Neuronal stem cell (in vitro differentiated cells): ENCODE measurements around the gene POU2AF2.
"Not testable (repeated sequence)": the region's sequence is repeated elsewhere in the genome, so short reads cannot be mapped to it uniquely, and the experiment has no call there.

ENCODE experiments used
- DNase-seq: peaks from one replicate; pipeline ENCODE4 v3.0.0-alpha.2; 2013; ENCODE audit warnings: low spot score
- H2AFZ ChIP-seq: one replicate; pipeline ENCODE4 v1.6.1; 2013; ENCODE audit warnings: mild to moderate bottlenecking, low read length, inconsistent platforms
- H2AK5ac ChIP-seq: 2 replicates; pipeline ENCODE4 v1.6.1; 2013; ENCODE audit warnings: low read depth, mild to moderate bottlenecking, inconsistent platforms, low read length, moderate library complexity, mixed read lengths
- H2BK120ac ChIP-seq: 2 replicates; pipeline ENCODE4 v1.6.1; 2013; ENCODE audit warnings: low read depth, mild to moderate bottlenecking, inconsistent platforms, low read length, moderate library complexity, mixed read lengths
- H2BK12ac ChIP-seq: one replicate; pipeline ENCODE4 v1.6.1; 2013; ENCODE audit warnings: low read length, inconsistent platforms
- H2BK15ac ChIP-seq: 2 replicates; pipeline ENCODE4 v1.6.1; 2013; ENCODE audit warnings: mild to moderate bottlenecking, low read length, inconsistent platforms, mixed read lengths
- H2BK5ac ChIP-seq: one replicate; pipeline ENCODE4 v1.6.1; 2013; ENCODE audit warnings: inconsistent platforms, mild to moderate bottlenecking, low read length, moderate library complexity
- H3K14ac ChIP-seq: one replicate; pipeline ENCODE4 v1.6.1; 2013; ENCODE audit warnings: low read length, inconsistent platforms
- H3K18ac ChIP-seq: 2 replicates; pipeline ENCODE4 v1.6.1; 2013; ENCODE audit warnings: low read length, inconsistent platforms
- H3K23ac ChIP-seq: 2 replicates; pipeline ENCODE4 v1.6.1; 2013; ENCODE audit warnings: low read depth, mild to moderate bottlenecking, mixed read lengths, low read length, inconsistent platforms; ENCODE audit not compliant: poor library complexity
- H3K27ac ChIP-seq: replicated peaks from 3 replicates; pipeline ENCODE4 v1.5.1; 2013; ENCODE audit warnings: low read length, inconsistent platforms
- H3K27me3 ChIP-seq, 3 experiments: 2 replicates each; pipeline ENCODE4 v1.6.1; 2013; ENCODE audit warnings: low read length in 3 of 3, mild to moderate bottlenecking in 2 of 3, inconsistent platforms in 1 of 3, low read depth in 1 of 3, mixed read lengths in 1 of 3, moderate library complexity in 1 of 3; ENCODE audit not compliant: control insufficient read depth in 3 of 3, insufficient read depth in 3 of 3
- H3K36me3 ChIP-seq, 2 donors: replicated peaks in 1 of 2; 2 replicates each; pipeline ENCODE4 v1.6.1; 2013; ENCODE audit warnings: low read length in 2 of 2; ENCODE audit not compliant: control insufficient read depth in 2 of 2, insufficient read depth in 2 of 2
- H3K4ac ChIP-seq: 2 replicates; pipeline ENCODE4 v1.6.1; 2013; ENCODE audit warnings: inconsistent platforms, mild to moderate bottlenecking, low read length, moderate library complexity
- H3K4me1 ChIP-seq, 2 donors: 1 replicate in 1 of 2; 2 replicates in 1 of 2; pipeline ENCODE4 v1.6.1; 2013; ENCODE audit warnings: low read length in 2 of 2, low read depth in 1 of 2; ENCODE audit not compliant: control insufficient read depth in 2 of 2, insufficient read depth in 1 of 2
- H3K4me2 ChIP-seq: one replicate; pipeline ENCODE4 v1.6.1; 2013; ENCODE audit warnings: mild to moderate bottlenecking, low read length, inconsistent platforms; ENCODE audit not compliant: insufficient read depth, poor library complexity, severe bottlenecking
- H3K4me3 ChIP-seq, 2 donors: 2 replicates each; pipeline ENCODE4 v1.5.1; 2013; ENCODE audit warnings: low read length in 2 of 2, mild to moderate bottlenecking in 2 of 2, inconsistent platforms in 1 of 2, moderate library complexity in 1 of 2
- H3K79me1 ChIP-seq: one replicate; pipeline ENCODE4 v1.6.1; 2013; ENCODE audit warnings: low read depth, mild to moderate bottlenecking, inconsistent platforms, low read length, moderate library complexity
- H3K9ac ChIP-seq: one replicate; pipeline ENCODE4 v1.6.1; 2013; ENCODE audit warnings: mild to moderate bottlenecking, low read depth, low read length, inconsistent platforms; ENCODE audit not compliant: poor library complexity
- H3K9me3 ChIP-seq, 2 donors: replicated peaks in 1 of 2; 2 replicates each; pipeline versions ENCODE3 to v1.6.1; 2013; ENCODE audit warnings: low read length in 2 of 2, mild to moderate bottlenecking in 2 of 2, inconsistent platforms in 1 of 2, low read depth in 1 of 2, mixed read lengths in 1 of 2, moderate library complexity in 1 of 2; ENCODE audit not compliant: control insufficient read depth in 2 of 2, insufficient read depth in 1 of 2
- H4K8ac ChIP-seq: one replicate; pipeline ENCODE4 v1.6.1; 2013; ENCODE audit warnings: low read depth, mild to moderate bottlenecking, inconsistent platforms, low read length, moderate library complexity
- H4K91ac ChIP-seq: one replicate; pipeline ENCODE4 v1.6.1; 2013; ENCODE audit warnings: low read length, low read depth, mild to moderate bottlenecking, inconsistent platforms; ENCODE audit not compliant: poor library complexity
- WGBS, 2 donors: extraction: QIAGEN DNeasy Blood & Tissue Kit; methylation state at CpG; one replicate each; pipeline ENCODE4 v1.1.7; 2013; ENCODE audit warnings: missing lambda C conversion rate in 2 of 2, mixed read lengths in 1 of 2; ENCODE audit not compliant: insufficient read length in 2 of 2, insufficient replicate concordance in 1 of 2; ENCODE audit errors: extremely low coverage in 2 of 2; 5-methylcytosine and 5-hydroxymethylcytosine counted together

POU2AF2 gene

GRCh38 chr11:111260811-111261210 lies 15.3 kb downstream of the POU2AF2 start:
- Histone ChIP-seq H2AK5ac (no peak overlapping the region), H2BK120ac (no peak overlapping the region), H3K9ac (no peak overlapping the region), H3K36me3 (no peaks in the 10 kb centered on the region), H2BK15ac (no peak overlapping the region), H2BK5ac (no peak overlapping the region), H3K4me3 (no peak overlapping the region), H2AFZ (no peak overlapping the region), H3K4me1 (no peaks in the 10 kb centered on the region), H2BK12ac (no peak overlapping the region), H3K4ac (no peak overlapping the region), H4K91ac (no peak overlapping the region), H3K23ac (no peak overlapping the region), H4K8ac (no peak overlapping the region), H3K18ac (no peak overlapping the region), H3K9me3 (no peaks in the 10 kb centered on the region), H3K14ac (no peak overlapping the region), H3K27me3 (no peaks in the 10 kb centered on the region), H3K27ac (no peak overlapping the region), H3K79me1 (no peaks in the 10 kb centered on the region), H3K4me2 (no peak overlapping the region)
- WGBS, 2 donors = no CpG with 5 or more reads among the region's 4 CpGs
- no peak for DNase-seq

- H2AFZ ChIP-seq = no peak overlapping the region
- H2BK120ac ChIP-seq = no peak overlapping the region
- H3K79me1 ChIP-seq = no peaks in the 10 kb centered on the region
- no peak overlapping the region for H2AK5ac ChIP-seq
- H2BK12ac ChIP-seq = no peak overlapping the region
- no peak overlapping the region for H4K91ac ChIP-seq
- no peak overlapping the region for H3K4me2 ChIP-seq
- no peak overlapping the region for H3K23ac ChIP-seq
- no peak for DNase-seq
- no peak overlapping the region for H2BK5ac ChIP-seq
- no peak overlapping the region for H2BK15ac ChIP-seq
- H3K27me3 ChIP-seq = no peaks in the 10 kb centered on the region
- no CpG with 5 or more reads among the region's 1 CpG for WGBS, 2 donors
- no peak overlapping the region for H3K4me3 ChIP-seq
- no peak overlapping the region for H3K14ac ChIP-seq
- H3K4ac ChIP-seq = no peak overlapping the region
- no peak overlapping the region for H3K9ac ChIP-seq
- no peaks in the 10 kb centered on the region for H3K36me3 ChIP-seq
- peaks cover 0 to 3% of the 10 kb centered on the region in 2 donors for H3K4me1 ChIP-seq
- H4K8ac ChIP-seq = no peak overlapping the region
- no peaks in the 10 kb centered on the region for H3K9me3 ChIP-seq
- H3K27ac ChIP-seq = no peak overlapping the region
- no peak overlapping the region for H3K18ac ChIP-seq
These were observed 19.1 kb downstream of the POU2AF2 start for GRCh38 chr11:111264646-111265045.

- H3K9me3 ChIP-seq = no peaks in the 10 kb centered on the region
- H2AFZ ChIP-seq = no peak overlapping the region
- no peak overlapping the region for H2AK5ac ChIP-seq
- no peak overlapping the region for H3K9ac ChIP-seq
- no peak overlapping the region for H3K4me2 ChIP-seq
- WGBS, 2 donors = no CpG with 5 or more reads among the region's 2 CpGs
- H3K23ac ChIP-seq = no peak overlapping the region
- DNase-seq = no peak
- H3K4ac ChIP-seq = no peak overlapping the region
- peaks cover 0 to 3% of the 10 kb centered on the region in 2 donors for H3K4me1 ChIP-seq
- no peak overlapping the region for H3K4me3 ChIP-seq
- H3K18ac ChIP-seq = no peak overlapping the region
- no peak overlapping the region for H2BK15ac ChIP-seq
- no peak overlapping the region for H2BK12ac ChIP-seq
- H4K91ac ChIP-seq = no peak overlapping the region
- H3K79me1 ChIP-seq = no peaks in the 10 kb centered on the region
- no peak overlapping the region for H3K14ac ChIP-seq
- H3K27me3 ChIP-seq = no peaks in the 10 kb centered on the region
- H3K36me3 ChIP-seq = no peaks in the 10 kb centered on the region
- no peak overlapping the region for H2BK5ac ChIP-seq
- H4K8ac ChIP-seq = no peak overlapping the region
- no peak overlapping the region for H3K27ac ChIP-seq
- H2BK120ac ChIP-seq = no peak overlapping the region
These were observed 19.9 kb downstream of the POU2AF2 start for GRCh38 chr11:111265421-111265820.

- no CpG with 5 or more reads among the region's 4 CpGs for WGBS, 2 donors
- not testable (repeated sequence) for H3K4me3 ChIP-seq, H3K36me3 ChIP-seq, H2BK12ac ChIP-seq, H4K91ac ChIP-seq, H3K14ac ChIP-seq, H2AFZ ChIP-seq, H3K9ac ChIP-seq, H2BK120ac ChIP-seq, H2BK15ac ChIP-seq, H2AK5ac ChIP-seq, H3K4me1 ChIP-seq, H3K23ac ChIP-seq, H3K79me1 ChIP-seq, H3K9me3 ChIP-seq, H2BK5ac ChIP-seq, H3K27ac ChIP-seq, H4K8ac ChIP-seq, H3K4me2 ChIP-seq, H3K4ac ChIP-seq, DNase-seq, H3K18ac ChIP-seq, H3K27me3 ChIP-seq
These were observed 22.8 kb downstream of the POU2AF2 start for GRCh38 chr11:111268303-111268702.
